Gastroesophageal sphincter (tissue), 4 donors: Measurements from ENCODE around the gene ODF2. TPM values are rescaled to one million over a fixed set of nuclear protein-coding genes. Genes with fewer than 3 reads are reported as not detected.
A peak's percentile ranks its signal among the peaks of the same experiment; 100 is the strongest.
"Not testable (repeated sequence)": the region's sequence is repeated elsewhere in the genome, so short reads cannot be mapped to it uniquely, and the experiment has no call there.

ENCODE experiments used
- ATAC-seq: fragments of 150-250 bp; one replicate; pipeline ENCODE4 v1.9.1; 2016; ENCODE audit warnings: mild to moderate bottlenecking, moderate library complexity
- H3K27ac ChIP-seq, 4 donors: fragments of 200-600 bp; sonication (generic) in 3 of 4; 1 replicate in 3 of 4; 2 replicates in 1 of 4; pipeline ENCODE4 v1.5.1; 2016 to 2019
- H3K27me3 ChIP-seq: fragments of 200-600 bp; sonication (generic); one replicate; pipeline ENCODE4 v1.5.1; 2019
- H3K36me3 ChIP-seq, 2 donors: fragments of 200-600 bp; sonication (generic); one replicate each; pipeline ENCODE4 v1.5.1; 2019; ENCODE audit warnings: control low read depth in 1 of 2
- H3K4me1 ChIP-seq, 3 donors: fragments of 200-600 bp; sonication (generic); 1 replicate in 2 of 3; 2 replicates in 1 of 3; pipeline ENCODE4 v1.5.1; 2016 to 2019; ENCODE audit warnings: control low read depth in 2 of 3
- H3K4me3 ChIP-seq, 2 donors: fragments of 200-600 bp; sonication (generic); one replicate each; pipeline ENCODE4 v1.5.1; 2019; ENCODE audit warnings: mild to moderate bottlenecking in 1 of 2, moderate library complexity in 1 of 2
- H3K9me3 ChIP-seq, 3 donors: fragments of 200-600 bp; sonication (generic); one replicate each; pipeline ENCODE4 v1.5.1; 2017 to 2019; ENCODE audit warnings: control low read depth in 2 of 3
- CTCF ChIP-seq, 4 experiments: fragments of 200-600 bp in 2 of 4; fragments of 450-650 bp in 2 of 4; sonication (generic) in 1 of 4; IDR thresholded peaks; one replicate each; pipeline ENCODE4 v1.5.1; 2017 to 2019; ENCODE audit warnings: antibody characterized with exemption in 4 of 4, mild to moderate bottlenecking in 2 of 4, moderate library complexity in 2 of 4
- EP300 ChIP-seq: sonication (generic); formaldehyde crosslinking; IDR thresholded peaks from one replicate; pipeline ENCODE4 v1.6.1; 2017; ENCODE audit warnings: antibody characterized with exemption, mild to moderate bottlenecking
- POLR2A ChIP-seq, 2 donors: fragments of 450-650 bp; IDR thresholded peaks; one replicate each; pipeline ENCODE4 v1.6.1; 2017; ENCODE audit warnings: antibody characterized with exemption in 2 of 2, mild to moderate bottlenecking in 2 of 2, moderate library complexity in 1 of 2
- POLR2AphosphoS5 ChIP-seq: sonication (generic); formaldehyde crosslinking; IDR thresholded peaks from one replicate; pipeline ENCODE4 v1.6.1; 2017; ENCODE audit warnings: antibody characterized with exemption
- WGBS, 2 donors: methylation state at CpG; one replicate each; pipeline ENCODE4 v1.1.5; 2018; ENCODE audit warnings: low coverage in 1 of 2; 5-methylcytosine and 5-hydroxymethylcytosine counted together
- total RNA-seq, 4 donors: library from RNA; depleted of rRNA; stranded (reverse); fragments of >200 nt; gene quantifications; one replicate each; pipeline ENCODE4 v1.1.0, GENCODE V29; 2016

Gene ODF2
- total RNA-seq, 4 donors from 2014 or later = 19.7 to 30.1 (median 26.9) TPM

GRCh38 chr9:128499920-128500319 lies 44.1 kb downstream of the ODF2 start:
- H3K4me1 ChIP-seq = peaks cover 0 to 10% (median 6%) of the 10 kb centered on the region in 3 donors
- TF ChIP-seq CTCF (IDR thresholded peaks at IDR 0.05) (no peak), POLR2AphosphoS5 (no peak), POLR2A (IDR thresholded peaks at IDR 0.05) (no peak), EP300 (no peak)
- peaks cover 0 to 62% of the 10 kb centered on the region in 2 donors for H3K36me3 ChIP-seq
- H3K9me3 ChIP-seq = no peaks in the 10 kb centered on the region
- H3K27me3 ChIP-seq = no peaks in the 10 kb centered on the region
- ATAC-seq = no peak
- H3K27ac ChIP-seq = no peak overlapping the region
- H3K4me3 ChIP-seq = no peak overlapping the region
- 80 to 94% methylated on average over 8 to 10 of the region's 15 CpGs for WGBS, 2 donors

- ATAC-seq, H3K9me3 ChIP-seq, H3K27me3 ChIP-seq: not testable (repeated sequence)
- Histone ChIP-seq H3K4me3 (peak overlapping the region in 1 of 2 donors; percentile 91), H3K27ac (peak overlapping the region in 1 of 4 donors; percentile 82), H3K36me3 (peaks cover 0 to 30% of the 10 kb centered on the region in 2 donors), H3K4me1 (peaks cover 0 to 24% (median 16%) of the 10 kb centered on the region in 3 donors)
- WGBS, 2 donors = 36 to 70% methylated on average over 6 to 14 of the region's 14 CpGs
Measured at GRCh38 chr9:128503415-128503825, 47.6 kb downstream of the ODF2 start.

- ATAC-seq = no peak
- peaks cover 0 to 28% of the 10 kb centered on the region in 2 donors for H3K36me3 ChIP-seq
Measured at GRCh38 chr9:128503870-128504269, 48.1 kb downstream of the ODF2 start.

GRCh38 chr9:128504485-128505413 lies 48.9 kb downstream of the ODF2 start, which contains the start of gene GLE1:
TSS of gene GLE1 (plus strand) at chr9:128504719. CDS start at chr9:128504806, 87 bp downstream.
- H3K4me1 ChIP-seq = peaks cover 0 to 24% (median 16%) of the 10 kb centered on the region in 3 donors
- no peaks in the 10 kb centered on the region for H3K27me3 ChIP-seq
- 0% methylated on average over 20 to 30 of the region's 64 CpGs for WGBS, 2 donors
- no peaks in the 10 kb centered on the region for H3K9me3 ChIP-seq
- H3K4me3 ChIP-seq = peak within 1 kb of the TSS; percentile 49 to 91
- peak; percentile 99 for ATAC-seq
- TF ChIP-seq POLR2A (IDR thresholded peaks at IDR 0.05) (peak; percentile 57 to 64), EP300 (no peak), POLR2AphosphoS5 (peak; percentile 77), CTCF (IDR thresholded peaks at IDR 0.05) (peak in 1 of 4 experiments; percentile 17)
- H3K27ac ChIP-seq = peak within 1 kb of the TSS; percentile 29 to 92 (median 86)
- peaks cover 0 to 28% of the 10 kb centered on the region in 2 donors for H3K36me3 ChIP-seq

More at GRCh38 chr9:128503870-128504269, 48.1 kb downstream of the ODF2 start:
- no peak for TF ChIP-seq POLR2AphosphoS5
- no peak for TF ChIP-seq POLR2A (IDR thresholded peaks at IDR 0.05)
- no peak for TF ChIP-seq CTCF (IDR thresholded peaks at IDR 0.05)
- TF ChIP-seq EP300 = no peak
- Histone ChIP-seq H3K9me3 (no peaks in the 10 kb centered on the region), H3K4me3 (peak overlapping the region; percentile 49 to 91), H3K4me1 (peaks cover 0 to 24% (median 16%) of the 10 kb centered on the region in 3 donors), H3K27me3 (no peaks in the 10 kb centered on the region), H3K27ac (peak overlapping the region in 3 of 4 donors; percentile 82 to 92 (median 90))
- WGBS, 2 donors = 13 to 15% methylated on average over 6 to 11 of the region's 11 CpGs

- peak overlapping the region in 3 of 4 donors; percentile 82 to 92 (median 90) for H3K27ac ChIP-seq
Measured at GRCh38 chr9:128505414-128505765, 49.6 kb downstream of the ODF2 start.

GRCh38 chr9:128505906-128506305 lies 50.1 kb downstream of the ODF2 start:
- ATAC-seq = not testable (repeated sequence)

More at GRCh38 chr9:128505414-128505765, 49.6 kb downstream of the ODF2 start:
- TF ChIP-seq POLR2A (IDR thresholded peaks at IDR 0.05) (no peak), CTCF (IDR thresholded peaks at IDR 0.05) (no peak), EP300 (no peak), POLR2AphosphoS5 (no peak)
- Histone ChIP-seq H3K36me3 (peaks cover 0 to 28% of the 10 kb centered on the region in 2 donors), H3K4me1 (peaks cover 0 to 24% (median 16%) of the 10 kb centered on the region in 3 donors), H3K27me3 (no peaks in the 10 kb centered on the region), H3K4me3 (peak overlapping the region; percentile 49 to 91), H3K9me3 (no peaks in the 10 kb centered on the region)
- 26 to 29% methylated on average over 6 of the region's 6 CpGs for WGBS, 2 donors
- no peak for ATAC-seq

More at GRCh38 chr9:128505906-128506305, 50.1 kb downstream of the ODF2 start:
- H3K9me3 ChIP-seq, H3K27me3 ChIP-seq, H3K27ac ChIP-seq, H3K4me3 ChIP-seq: not testable (repeated sequence)
- WGBS, 2 donors = 75 to 84% methylated on average over 7 to 12 of the region's 12 CpGs
- Histone ChIP-seq H3K36me3 (peaks cover 0 to 28% of the 10 kb centered on the region in 2 donors), H3K4me1 (peaks cover 0 to 24% (median 16%) of the 10 kb centered on the region in 3 donors)
